ENCODE results near the gene CLCF1. TPM values are rescaled to one million over a fixed set of nuclear protein-coding genes. Genes with fewer than 3 reads are reported as not detected.

CLCF1 gene
- total and polyA plus RNA-seq, 2 of the 13 experiments (the other 11 are each of a cell fraction or from before 2014, with no cell fraction given): 0.49 to 0.78 TPM

DNA sequence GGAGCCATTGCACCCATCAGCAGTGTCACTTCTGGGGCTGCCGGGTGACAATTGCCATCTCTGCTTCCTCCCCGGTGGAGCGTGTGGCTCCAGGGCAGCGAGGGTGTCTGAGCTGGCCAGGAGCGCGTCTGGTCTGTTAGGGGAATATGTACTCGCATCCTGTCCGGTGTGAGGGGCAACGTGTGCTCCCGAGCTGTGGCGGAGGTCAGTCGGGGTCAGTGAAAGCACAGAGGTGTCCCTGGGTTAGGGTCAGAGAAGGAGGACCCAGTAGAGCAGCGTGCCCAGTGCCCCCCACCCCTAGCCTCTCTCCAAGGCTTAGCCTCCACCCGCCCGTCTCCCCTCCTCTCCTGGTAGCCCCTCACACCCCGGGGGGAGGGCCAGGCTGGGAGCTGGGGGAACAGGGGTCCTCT, 1.5 kb downstream of the CLCF1 start:
- ChIA-PET CTCF (ENCODE audit: low intra/inter-chr PET ratio, low total read pairs) (interaction anchor here (1.5 kb wide), 1 partner anchor 11 kb away, joined by 5 read pairs; no protein-coding TSS in a partner anchor), POLR2A (interaction anchor here (2.9 to 18.5 kb wide), 2 partner anchors 9 to 18 kb away, joined by 10 to 365 read pairs; partner anchors contain the start of gene POLD4)
- peak; percentile 23 for ATAC-seq
- H3K4me3 ChIP-seq (replicated peaks in 1 of 3; ENCODE audit: insufficient read depth in 1 of 3, low read depth in 2 of 3, low read length in 3 of 3): peak overlapping the region in 2 of 3 experiments; percentile 40 to 54; a peak in 3 of 6 replicates
- in situ Hi-C loops (cut with HindIII; ENCODE audit: extremely low pct_ligation_motif_present, low pct_unique_long_range_greater_than_20kb) (no loop called here), intact Hi-C loops (cut with micrococcal nuclease; ENCODE audit: unreplicated experiment) (no loop called here)
- H3K9ac ChIP-seq (ENCODE audit: insufficient read depth, low read depth, low read length): no peak overlapping the region
- H3K4me2 ChIP-seq (ENCODE audit: low read depth, low read length): peak overlapping the region; percentile 66
- peaks cover 1 to 8% of the 10 kb centered on the region in 2 experiments; a peak in 3 of 5 replicates for H3K27me3 ChIP-seq (ENCODE audit: control insufficient read depth in 1 of 2, insufficient read depth in 2 of 2, low read length in 2 of 2)
- no peaks in the 10 kb centered on the region for H4K20me1 ChIP-seq (ENCODE audit: insufficient read depth, low read length)
- no peak overlapping the region for H3K27ac ChIP-seq (ENCODE audit: extremely low read length, insufficient read depth, low read length)
- FAIRE-seq: no peak
- no peaks in the 10 kb centered on the region for H3K9me3 ChIP-seq (ENCODE audit: low read length)
- H2AFZ ChIP-seq (ENCODE audit: low read length): no peak overlapping the region
- H3K4me1 ChIP-seq (ENCODE audit: insufficient read depth, low read length): peaks cover 26% of the 10 kb centered on the region
- TF ChIP-seq RXRA (CRISPR knock-in tag; IDR thresholded peaks at IDR 0.05) (0 out of 2 replicates have a peak, but pooled peaks have one; percentile 17), PCBP1 (IDR thresholded peaks at IDR 0.05; ENCODE audit: borderline replicate concordance, low read depth, low read length) (peak; percentile 40; the same call in 1 of the 2 replicates), ZNF768 (CRISPR knock-in tag; IDR thresholded peaks at IDR 0.05) (0 out of 2 replicates have a peak, but pooled peaks have one; percentile 4), ZBTB7B (CRISPR knock-in tag; IDR thresholded peaks at IDR 0.05) (0 out of 2 replicates have a peak, but pooled peaks have one; percentile 20), TEF (CRISPR knock-in tag; IDR thresholded peaks at IDR 0.05) (no peak), ZFX (CRISPR knock-in tag; IDR thresholded peaks at IDR 0.05; ENCODE audit: low read depth) (0 out of 2 replicates have a peak, but pooled peaks have one; percentile 7), SAP130 (CRISPR knock-in tag; IDR thresholded peaks at IDR 0.05; ENCODE audit: low read depth) (no peak)
- BruUV-seq (replicated peaks): no TSS peak
- no peaks in the 10 kb centered on the region for H3K79me2 ChIP-seq (ENCODE audit: insufficient read depth, low read length)
- 31% methylated on average over 5 of the region's 16 CpGs for WGBS (ENCODE audit: low lambda C conversion rate)
- DNase-seq (ENCODE audit: low spot score): no peak
- H3K36me3 ChIP-seq (replicated peaks in 1 of 2; ENCODE audit: control insufficient read depth in 1 of 2, insufficient read depth in 2 of 2, low read length in 2 of 2): no peaks in the 10 kb centered on the region

All from HepG2 (cell line).